Mucosa of rectum (tissue), 2 donors: ENCODE data around the gene NPHP4.
"Not testable (repeated sequence)": the region's sequence is repeated elsewhere in the genome, so short reads cannot be mapped to it uniquely, and the experiment has no call there.

Experiments used
- H3K27ac ChIP-seq, 2 donors: one replicate each; pipeline ENCODE4 v1.7.0; 2013; ENCODE audit warnings: inconsistent platforms in 2 of 2, low read depth in 2 of 2, low read length in 2 of 2
- H3K27me3 ChIP-seq, 2 donors: one replicate each; pipeline ENCODE4 v1.7.0; 2013; ENCODE audit warnings: low read length in 2 of 2; ENCODE audit not compliant: control insufficient read depth in 2 of 2, insufficient read depth in 2 of 2
- H3K36me3 ChIP-seq, 2 donors: one replicate each; pipeline ENCODE4 v1.7.0; 2013; ENCODE audit warnings: low read length in 2 of 2; ENCODE audit not compliant: control insufficient read depth in 2 of 2, insufficient read depth in 2 of 2
- H3K4me1 ChIP-seq, 2 donors: one replicate each; pipeline ENCODE4 v1.7.0; 2013; ENCODE audit warnings: low read length in 2 of 2, mild to moderate bottlenecking in 1 of 2; ENCODE audit not compliant: control insufficient read depth in 2 of 2, insufficient read depth in 2 of 2
- H3K4me3 ChIP-seq, 2 donors: one replicate each; pipeline ENCODE4 v1.7.0; 2013; ENCODE audit warnings: low read length in 2 of 2
- H3K9ac ChIP-seq, 2 donors: one replicate each; pipeline ENCODE4 v1.7.0; 2013; ENCODE audit warnings: low read length in 2 of 2, low read depth in 1 of 2, mild to moderate bottlenecking in 1 of 2
- H3K9me3 ChIP-seq, 2 donors: one replicate each; pipeline ENCODE4 v1.7.0; 2013; ENCODE audit warnings: low read length in 2 of 2; ENCODE audit not compliant: control insufficient read depth in 2 of 2
- donor health status: healthy.
- donor health status: Normal muscosa, but diverticular disease.

Gene NPHP4

DNA sequence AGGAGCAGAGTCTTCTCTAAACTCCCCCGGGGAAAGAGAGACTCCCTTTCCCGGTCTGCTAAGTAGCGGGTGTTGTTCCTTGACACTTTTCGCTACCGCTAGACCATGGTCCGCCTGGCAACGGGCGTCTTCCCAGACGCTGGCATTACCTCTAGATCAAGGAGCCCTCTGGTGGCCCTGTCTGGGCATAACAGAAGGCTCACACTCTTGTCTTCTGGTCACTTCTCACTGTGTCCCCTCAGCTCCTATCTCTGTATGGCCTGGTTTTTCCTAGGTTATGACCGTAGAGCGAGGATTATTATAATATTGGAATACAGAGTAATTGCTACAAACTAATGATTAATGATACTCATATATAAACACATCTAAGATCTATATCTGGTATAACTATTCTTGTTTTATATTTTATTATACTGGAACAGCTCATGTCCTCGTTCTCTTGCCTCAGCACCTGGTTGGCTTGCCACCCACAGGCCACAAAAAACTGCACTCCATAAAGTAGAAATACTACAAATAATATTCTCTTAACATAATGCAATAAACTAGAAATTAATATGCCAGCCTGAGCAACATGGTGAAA is 98.4 kb downstream of the NPHP4 start:
- H3K36me3 ChIP-seq, H3K9ac ChIP-seq, H3K4me3 ChIP-seq, H3K4me1 ChIP-seq, H3K27me3 ChIP-seq, H3K9me3 ChIP-seq, H3K27ac ChIP-seq: not testable (repeated sequence)

DNA sequence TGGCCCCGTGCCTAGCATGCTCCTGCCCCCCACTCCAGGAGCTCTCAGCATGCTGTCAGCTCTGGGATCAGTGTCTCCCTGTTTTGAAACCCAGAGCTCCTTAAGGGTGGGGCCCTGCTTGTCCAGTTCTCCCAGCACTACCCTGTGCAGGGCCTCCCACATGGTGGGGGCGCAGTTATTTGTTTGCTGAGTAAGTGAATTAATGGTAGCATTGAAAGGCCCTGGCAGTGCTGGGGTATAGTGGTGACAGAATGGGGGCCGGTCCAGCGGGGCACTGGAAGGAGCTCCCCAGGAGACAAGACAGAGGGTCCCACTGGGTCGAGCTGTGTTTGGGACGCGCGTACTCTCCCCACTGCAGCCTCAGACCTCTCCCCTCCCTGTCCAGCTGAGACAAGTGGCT is 99.9 kb downstream of the NPHP4 start:
- H3K9ac ChIP-seq, result no peak overlapping the region
- no peaks in the 10 kb centered on the region for H3K9me3 ChIP-seq
- no peak overlapping the region for H3K27ac ChIP-seq

DNA sequence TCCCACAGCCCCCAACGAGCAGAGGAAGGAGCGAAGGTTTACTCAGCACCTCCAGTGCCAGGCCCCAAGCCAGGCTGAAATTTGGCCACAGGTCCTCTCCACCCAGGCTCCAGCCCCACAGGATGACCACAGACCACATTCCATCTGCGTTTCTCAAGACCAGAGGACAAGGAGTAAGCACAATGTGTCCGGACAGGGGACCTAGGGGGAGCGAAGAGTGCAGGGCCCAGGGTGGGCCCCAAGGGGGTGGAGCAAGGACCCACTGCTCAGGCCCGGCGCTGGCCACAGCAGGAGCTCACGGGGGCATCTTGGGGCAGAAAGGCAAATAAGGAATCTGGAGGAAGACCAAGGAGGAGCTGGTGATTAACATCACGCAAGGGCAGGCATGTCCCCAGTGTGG is 100.5 kb downstream of the NPHP4 start:
- Histone ChIP-seq H3K27me3 (no peaks in the 10 kb centered on the region), H3K4me1 (no peaks in the 10 kb centered on the region), H3K36me3 (no peaks in the 10 kb centered on the region), H3K9me3 (no peaks in the 10 kb centered on the region), H3K4me3 (no peak overlapping the region), H3K27ac (no peak overlapping the region), H3K9ac (no peak overlapping the region)

More for the DNA sequence above, 99.9 kb downstream of the NPHP4 start:
- no peaks in the 10 kb centered on the region for H3K27me3 ChIP-seq
- no peaks in the 10 kb centered on the region for H3K36me3 ChIP-seq
- no peaks in the 10 kb centered on the region for H3K4me1 ChIP-seq
- no peak overlapping the region for H3K4me3 ChIP-seq

DNA sequence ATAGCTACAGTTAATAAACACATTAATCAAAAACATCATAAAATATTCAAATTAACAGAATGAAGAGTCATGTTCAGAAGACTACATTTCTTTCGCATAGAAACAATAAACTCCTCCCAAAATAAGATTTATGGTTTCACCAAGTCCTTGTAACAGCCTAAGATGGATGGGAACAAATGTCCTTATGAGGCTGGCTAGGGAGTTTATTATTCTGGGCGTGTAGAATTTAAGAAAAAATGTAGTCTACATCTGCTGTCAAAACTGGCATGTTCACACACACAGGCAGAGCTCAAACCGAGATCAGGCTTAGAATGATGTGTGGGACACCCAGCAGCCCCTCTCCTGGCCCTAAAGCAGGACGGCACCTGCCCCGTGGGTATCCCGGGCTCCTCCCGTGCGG is 101.1 kb downstream of the NPHP4 start:
- Histone ChIP-seq H3K9ac (no peak overlapping the region), H3K27ac (no peak overlapping the region), H3K4me1 (no peaks in the 10 kb centered on the region), H3K36me3 (no peaks in the 10 kb centered on the region), H3K9me3 (no peaks in the 10 kb centered on the region), H3K27me3 (no peaks in the 10 kb centered on the region), H3K4me3 (no peak overlapping the region)

DNA sequence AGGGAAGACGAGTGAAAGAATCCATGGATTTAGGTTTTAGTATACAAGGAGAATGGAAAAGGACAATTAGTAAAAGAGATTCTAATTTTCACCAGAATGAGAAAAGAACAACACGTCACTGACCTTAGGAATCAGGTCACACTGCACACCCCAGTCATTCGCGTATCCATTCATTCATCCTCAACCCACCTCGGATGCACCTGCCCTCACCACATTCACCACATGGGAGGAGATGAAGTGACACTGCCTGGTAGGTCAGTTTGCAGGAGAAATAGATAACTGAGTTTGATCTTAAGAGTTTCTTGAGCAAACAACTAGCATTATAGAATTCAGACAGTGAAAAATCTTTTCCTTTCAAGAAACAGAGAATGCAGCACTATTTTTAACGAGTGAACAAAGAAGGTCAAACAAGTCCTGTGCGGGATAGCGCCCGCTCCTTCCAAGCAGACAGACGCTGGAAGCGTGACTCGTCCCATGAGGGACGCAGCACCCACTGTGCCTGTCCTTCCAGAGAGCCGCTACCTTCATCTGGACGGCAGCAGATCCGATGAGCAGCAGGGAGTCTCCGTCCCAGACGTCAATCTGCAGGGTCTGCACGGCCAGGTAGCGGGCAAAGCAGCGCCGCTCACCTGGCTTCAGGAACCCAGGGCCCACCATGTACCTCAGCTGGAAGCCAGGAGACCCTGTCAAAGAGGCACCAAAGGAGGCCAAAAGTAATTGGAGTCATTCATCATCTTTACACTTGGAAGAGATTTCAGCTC is 101.7 kb downstream of the NPHP4 start:
- no peak overlapping the region for H3K4me3 ChIP-seq
- H3K9ac ChIP-seq, result no peak overlapping the region
- H3K27me3 ChIP-seq, result no peaks in the 10 kb centered on the region
- no peaks in the 10 kb centered on the region for H3K4me1 ChIP-seq
- H3K27ac ChIP-seq, result no peak overlapping the region
- H3K36me3 ChIP-seq, result no peaks in the 10 kb centered on the region
- H3K9me3 ChIP-seq, result no peaks in the 10 kb centered on the region

DNA sequence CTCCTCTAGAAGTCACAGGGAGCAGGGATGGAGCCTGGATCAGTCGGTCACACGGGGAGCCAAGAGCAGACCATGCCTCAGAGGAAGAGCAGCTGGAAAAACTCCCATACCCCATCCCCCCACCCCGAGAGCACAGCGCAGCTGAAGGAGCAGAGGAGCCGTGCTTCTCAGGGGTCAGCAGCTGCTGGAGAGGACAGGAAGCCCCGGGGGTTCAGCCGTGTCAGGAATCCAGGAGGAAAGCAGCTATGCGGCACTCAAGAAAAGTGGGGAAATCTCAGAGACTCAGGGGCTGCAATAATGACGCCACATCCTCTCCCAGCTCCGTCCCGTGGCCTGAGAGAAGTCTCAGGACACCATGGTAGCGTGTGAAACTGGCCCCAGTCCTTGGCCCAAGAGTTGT is 102.3 kb downstream of the NPHP4 start:
- no peaks in the 10 kb centered on the region for H3K4me1 ChIP-seq
- H3K27ac ChIP-seq, result no peak overlapping the region
- H3K36me3 ChIP-seq, result no peaks in the 10 kb centered on the region
- H3K9me3 ChIP-seq, result no peaks in the 10 kb centered on the region
- H3K4me3 ChIP-seq, result no peak overlapping the region
- H3K9ac ChIP-seq, result no peak overlapping the region
- no peaks in the 10 kb centered on the region for H3K27me3 ChIP-seq

DNA sequence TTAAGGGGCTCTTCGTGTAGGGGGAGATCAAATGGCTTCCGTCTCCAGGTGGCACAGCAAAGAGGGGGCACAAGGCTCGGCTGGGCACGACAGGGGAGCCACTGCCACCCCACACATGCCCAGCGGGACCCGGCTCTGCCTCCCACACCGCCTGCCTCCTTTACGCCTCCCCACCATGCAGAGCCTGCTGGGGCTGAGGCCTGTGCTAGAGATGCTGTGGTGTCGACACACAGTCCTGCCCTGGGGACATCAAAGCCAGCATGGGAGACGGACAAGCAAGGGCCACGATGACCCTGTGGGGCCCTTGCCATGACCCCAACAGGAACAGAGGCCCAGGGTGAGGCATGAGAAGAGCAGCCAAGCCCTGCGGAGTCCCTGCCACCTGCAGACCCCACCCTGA is 102.8 kb downstream of the NPHP4 start:
- H3K4me1 ChIP-seq, result no peaks in the 10 kb centered on the region
- no peak overlapping the region for H3K4me3 ChIP-seq
- no peaks in the 10 kb centered on the region for H3K36me3 ChIP-seq
- H3K27me3 ChIP-seq, result no peaks in the 10 kb centered on the region
- no peak overlapping the region for H3K9ac ChIP-seq
- no peaks in the 10 kb centered on the region for H3K9me3 ChIP-seq
- H3K27ac ChIP-seq, result no peak overlapping the region

DNA sequence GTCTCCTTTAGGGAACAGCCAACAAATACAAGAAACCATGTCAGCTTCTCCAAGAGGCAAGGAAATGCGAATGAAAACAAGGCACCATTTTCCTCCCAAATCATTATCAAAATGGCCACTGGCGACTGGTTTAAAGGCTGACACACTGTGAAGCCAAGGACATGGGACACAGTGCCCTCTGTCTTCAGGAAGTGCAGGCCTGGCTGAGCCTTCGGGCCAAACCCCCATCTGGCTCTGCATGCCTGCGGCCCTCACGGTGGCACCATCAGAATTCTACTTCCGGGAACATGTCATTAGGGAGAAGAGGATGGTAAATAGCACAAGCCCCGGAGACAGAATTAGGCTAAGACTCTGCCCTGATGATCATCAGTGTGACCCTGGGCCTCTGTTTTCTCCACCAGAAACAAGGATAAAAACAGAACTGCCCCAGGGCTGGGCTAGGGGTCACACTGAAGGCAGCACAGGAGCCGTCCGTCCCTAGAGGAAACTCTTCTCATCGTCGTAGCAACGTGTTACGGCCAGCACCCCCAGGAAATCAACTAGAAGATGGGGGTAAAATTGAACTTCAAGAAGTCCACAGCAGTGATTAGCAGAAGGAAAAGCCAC is 103.5 kb downstream of the NPHP4 start:
- Histone ChIP-seq H3K4me1 (no peaks in the 10 kb centered on the region), H3K9me3 (no peaks in the 10 kb centered on the region), H3K4me3 (no peak overlapping the region), H3K27ac (no peak overlapping the region), H3K9ac (no peak overlapping the region), H3K27me3 (no peaks in the 10 kb centered on the region), H3K36me3 (no peaks in the 10 kb centered on the region)

DNA sequence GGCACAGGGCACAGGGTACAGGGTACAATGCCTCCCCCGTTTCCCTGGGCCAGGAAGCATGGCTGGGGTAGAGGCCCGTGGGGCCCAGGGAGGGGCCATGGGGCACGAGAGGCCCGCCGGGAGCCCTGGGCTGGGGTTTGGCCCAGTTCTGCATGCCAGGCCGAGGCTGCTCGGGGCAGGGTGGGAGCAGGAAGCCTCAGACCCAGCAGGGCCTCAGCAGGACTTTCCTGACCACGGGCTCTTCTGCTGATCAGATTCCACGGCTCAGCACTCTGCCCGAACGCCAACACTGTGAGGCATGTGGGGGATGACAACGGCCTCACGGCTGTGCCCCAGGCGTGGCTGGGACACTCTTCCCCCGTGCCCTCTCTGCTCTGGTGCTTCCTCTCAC is 104.3 kb downstream of the NPHP4 start:
- H3K4me1 ChIP-seq, result no peaks in the 10 kb centered on the region
- H3K4me3 ChIP-seq, result no peak overlapping the region
- H3K36me3 ChIP-seq, result no peaks in the 10 kb centered on the region
- no peaks in the 10 kb centered on the region for H3K27me3 ChIP-seq
- H3K9ac ChIP-seq, result no peak overlapping the region
- H3K27ac ChIP-seq, result no peak overlapping the region
- H3K9me3 ChIP-seq, result no peaks in the 10 kb centered on the region

DNA sequence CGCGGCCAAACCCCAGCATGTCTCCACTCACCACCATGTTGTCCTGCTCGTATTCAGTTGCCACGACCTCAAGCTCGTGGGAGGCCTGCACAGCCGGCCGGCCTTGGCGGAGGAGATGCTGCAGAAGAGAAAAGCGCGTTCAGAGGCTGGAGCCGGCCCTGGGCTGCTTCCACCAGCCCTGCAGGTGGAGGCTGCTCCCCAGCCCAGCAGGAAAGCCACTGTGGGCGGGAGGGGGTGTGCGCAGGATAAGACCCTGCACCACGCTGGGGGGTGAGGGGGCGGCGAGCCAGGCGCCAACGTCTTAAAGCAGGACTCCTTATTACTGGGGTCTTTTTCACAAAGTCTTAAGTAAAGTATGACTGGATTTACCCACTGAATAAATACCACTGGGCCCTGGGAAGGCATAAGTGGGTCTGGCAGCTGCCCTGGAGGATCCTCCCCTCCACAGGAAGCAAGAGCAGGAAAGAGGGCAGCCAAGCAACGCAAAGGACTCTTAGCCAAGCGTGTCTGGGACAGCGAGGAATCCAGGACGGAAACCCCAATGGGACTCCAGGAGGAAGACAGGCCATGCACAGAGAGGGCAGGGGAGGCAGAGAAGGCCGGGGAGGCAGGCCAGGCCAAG is 104.8 kb downstream of the NPHP4 start:
- Histone ChIP-seq H3K27ac (no peak overlapping the region), H3K9ac (no peak overlapping the region), H3K36me3 (no peaks in the 10 kb centered on the region), H3K9me3 (no peaks in the 10 kb centered on the region), H3K4me3 (no peak overlapping the region), H3K27me3 (no peaks in the 10 kb centered on the region), H3K4me1 (no peaks in the 10 kb centered on the region)
